ENCODE data around the gene PRELID1. TPM values are rescaled to one million over a fixed set of nuclear protein-coding genes. Genes with fewer than 3 reads are reported as not detected.

The PRELID1 gene
- total and polyA plus RNA-seq, 10 of the 15 experiments (the other 5 are each of a cell fraction or from before 2014, with no cell fraction given): 30.9 to 584 (median 254) TPM

DNA sequence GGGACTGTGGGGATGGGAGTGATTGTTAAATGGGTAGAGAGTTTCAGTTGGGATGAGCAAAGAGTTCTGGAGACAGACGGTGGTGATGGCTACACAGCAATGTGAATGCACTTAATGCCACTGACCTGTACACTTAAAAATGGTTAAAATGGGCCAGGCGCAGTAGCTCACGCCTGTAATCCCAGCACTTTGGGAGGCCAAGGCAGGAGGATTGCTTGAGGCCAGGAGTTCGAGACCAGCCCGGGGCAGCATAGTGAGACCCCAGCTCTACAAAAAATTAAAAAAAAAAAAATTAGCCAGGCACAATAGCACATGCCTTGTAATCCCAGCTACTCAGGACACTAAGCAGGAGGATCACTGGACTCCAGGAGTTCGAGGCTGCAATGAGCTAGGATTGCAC is 40.2 kb downstream of the PRELID1 start:
- ATAC-seq (no peak), DNase-seq (ENCODE audit: low read depth, low spot score) (no peak), FAIRE-seq (no peak)
- no peaks in the 10 kb centered on the region; the same call in 1 of the 3 replicates for H3K9me3 ChIP-seq (replicated peaks; ENCODE audit: control insufficient read depth, insufficient read depth, low read length)
- H3K27ac ChIP-seq (ENCODE audit: control insufficient read depth, insufficient read depth): no peak overlapping the region
- H3K4me1 ChIP-seq (ENCODE audit: control insufficient read depth, insufficient read depth, low read length): peaks cover 3% of the 10 kb centered on the region; the same call in 1 of the 2 replicates
- H3K9ac ChIP-seq (ENCODE audit: control insufficient read depth, insufficient read depth, low read length): no peak overlapping the region
- H3K4me3 ChIP-seq: no peak overlapping the region
- H4K20me1 ChIP-seq (ENCODE audit: control insufficient read depth, insufficient read depth): 0 out of 2 replicates have a peak, but pooled peaks cover 3% of the 10 kb centered on the region
- H3K27me3 ChIP-seq (replicated peaks in 1 of 2; ENCODE audit: control insufficient read depth in 2 of 2, insufficient read depth in 2 of 2, low read length in 1 of 2): no peaks in the 10 kb centered on the region
- 79% methylated on average over 6 of the region's 6 CpGs for WGBS (ENCODE audit: insufficient coverage, insufficient replicate concordance, low lambda C conversion rate, missing lambda C conversion rate)
- intact Hi-C loops (cut with micrococcal nuclease; ENCODE audit: unreplicated experiment) (no loop called here), in situ Hi-C loops (cut with MboI) (no loop called here)
- no TSS peak for BruUV-seq (replicated peaks)
- no peak overlapping the region for H2AFZ ChIP-seq (ENCODE audit: control insufficient read depth, low read depth, low read length)
- POLR2A ChIA-PET: interaction anchor here (0.6 kb wide), 1 partner anchor 26 kb away, joined by 4 read pairs; no protein-coding TSS in a partner anchor
- H3K36me3 ChIP-seq (ENCODE audit: control insufficient read depth in 2 of 2, insufficient read depth in 2 of 2, low read length in 1 of 2): peaks cover 6 to 14% of the 10 kb centered on the region in 2 experiments; a peak in 3 of 4 replicates
- RAD21 ChIA-PET (ENCODE audit: unreplicated experiment): no interaction called here
- H3K4me2 ChIP-seq (ENCODE audit: control insufficient read depth, insufficient read depth): peak overlapping the region; percentile 7; the same call in 1 of the 2 replicates
- H3K79me2 ChIP-seq (ENCODE audit: control insufficient read depth, insufficient read depth, low read length): peaks cover 48% of the 10 kb centered on the region
- SMC1A ChIA-PET (ENCODE audit: uncharacterized antibody, unreplicated experiment): interaction anchor here (0.9 kb wide), 1 partner anchor 26 kb away, joined by 3 read pairs; no protein-coding TSS in a partner anchor
- CTCF ChIA-PET: interaction anchor here (0.6 to 2.1 kb wide), 4 partner anchors 18 to 255 kb away, joined by 3 to 5 read pairs (median 4); no protein-coding TSS in a partner anchor
- TF ChIP-seq SIX5 (IDR thresholded peaks at IDR 0.05; ENCODE audit: low read depth, low read length, severe bottlenecking) (no peak), FOXK2 (IDR thresholded peaks at IDR 0.05) (no peak), NFXL1 (IDR thresholded peaks at IDR 0.05; ENCODE audit: borderline replicate concordance) (no peak), EZH2 (IDR thresholded peaks at IDR 0.05; ENCODE audit: borderline replicate concordance, control insufficient read depth, low read depth, low read length) (no peak), STAT3 (IDR thresholded peaks at IDR 0.05; ENCODE audit: low read depth, low read length) (no peak), GABPA (IDR thresholded peaks at IDR 0.05; ENCODE audit: low read depth) (no peak), BRCA1 (IDR thresholded peaks at IDR 0.05; ENCODE audit: low read depth, low read length) (no peak), RELA (IDR thresholded peaks at IDR 0.05; ENCODE audit: borderline replicate concordance, partially characterized antibody) (no peak), POU2F2 (IDR thresholded peaks at IDR 0.05; ENCODE audit: borderline replicate concordance, low read depth, low read length) (no peak)
- TF ChIP-seq, protein P1, sequence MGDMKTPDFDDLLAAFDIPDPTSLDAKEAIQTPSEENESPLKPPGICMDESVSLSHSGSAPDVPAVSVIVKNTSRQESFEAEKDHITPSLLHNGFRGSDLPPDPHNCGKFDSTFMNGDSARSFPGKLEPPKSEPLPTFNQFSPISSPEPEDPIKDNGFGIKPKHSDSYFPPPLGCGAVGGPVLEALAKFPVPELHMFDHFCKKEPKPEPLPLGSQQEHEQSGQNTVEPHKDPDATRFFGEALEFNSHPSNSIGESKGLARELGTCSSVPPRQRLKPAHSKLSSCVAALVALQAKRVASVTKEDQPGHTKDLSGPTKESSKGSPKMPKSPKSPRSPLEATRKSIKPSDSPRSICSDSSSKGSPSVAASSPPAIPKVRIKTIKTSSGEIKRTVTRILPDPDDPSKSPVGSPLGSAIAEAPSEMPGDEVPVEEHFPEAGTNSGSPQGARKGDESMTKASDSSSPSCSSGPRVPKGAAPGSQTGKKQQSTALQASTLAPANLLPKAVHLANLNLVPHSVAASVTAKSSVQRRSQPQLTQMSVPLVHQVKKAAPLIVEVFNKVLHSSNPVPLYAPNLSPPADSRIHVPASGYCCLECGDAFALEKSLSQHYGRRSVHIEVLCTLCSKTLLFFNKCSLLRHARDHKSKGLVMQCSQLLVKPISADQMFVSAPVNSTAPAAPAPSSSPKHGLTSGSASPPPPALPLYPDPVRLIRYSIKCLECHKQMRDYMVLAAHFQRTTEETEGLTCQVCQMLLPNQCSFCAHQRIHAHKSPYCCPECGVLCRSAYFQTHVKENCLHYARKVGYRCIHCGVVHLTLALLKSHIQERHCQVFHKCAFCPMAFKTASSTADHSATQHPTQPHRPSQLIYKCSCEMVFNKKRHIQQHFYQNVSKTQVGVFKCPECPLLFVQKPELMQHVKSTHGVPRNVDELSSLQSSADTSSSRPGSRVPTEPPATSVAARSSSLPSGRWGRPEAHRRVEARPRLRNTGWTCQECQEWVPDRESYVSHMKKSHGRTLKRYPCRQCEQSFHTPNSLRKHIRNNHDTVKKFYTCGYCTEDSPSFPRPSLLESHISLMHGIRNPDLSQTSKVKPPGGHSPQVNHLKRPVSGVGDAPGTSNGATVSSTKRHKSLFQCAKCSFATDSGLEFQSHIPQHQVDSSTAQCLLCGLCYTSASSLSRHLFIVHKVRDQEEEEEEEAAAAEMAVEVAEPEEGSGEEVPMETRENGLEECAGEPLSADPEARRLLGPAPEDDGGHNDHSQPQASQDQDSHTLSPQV (IDR thresholded peaks at IDR 0.05): no peak
- TF ChIP-seq, protein P2, sequence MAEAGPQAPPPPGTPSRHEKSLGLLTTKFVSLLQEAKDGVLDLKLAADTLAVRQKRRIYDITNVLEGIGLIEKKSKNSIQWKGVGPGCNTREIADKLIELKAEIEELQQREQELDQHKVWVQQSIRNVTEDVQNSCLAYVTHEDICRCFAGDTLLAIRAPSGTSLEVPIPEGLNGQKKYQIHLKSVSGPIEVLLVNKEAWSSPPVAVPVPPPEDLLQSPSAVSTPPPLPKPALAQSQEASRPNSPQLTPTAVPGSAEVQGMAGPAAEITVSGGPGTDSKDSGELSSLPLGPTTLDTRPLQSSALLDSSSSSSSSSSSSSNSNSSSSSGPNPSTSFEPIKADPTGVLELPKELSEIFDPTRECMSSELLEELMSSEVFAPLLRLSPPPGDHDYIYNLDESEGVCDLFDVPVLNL (IDR thresholded peaks at IDR 0.05; ENCODE audit: low read depth, low read length): no peak
- TF ChIP-seq, protein P3, sequence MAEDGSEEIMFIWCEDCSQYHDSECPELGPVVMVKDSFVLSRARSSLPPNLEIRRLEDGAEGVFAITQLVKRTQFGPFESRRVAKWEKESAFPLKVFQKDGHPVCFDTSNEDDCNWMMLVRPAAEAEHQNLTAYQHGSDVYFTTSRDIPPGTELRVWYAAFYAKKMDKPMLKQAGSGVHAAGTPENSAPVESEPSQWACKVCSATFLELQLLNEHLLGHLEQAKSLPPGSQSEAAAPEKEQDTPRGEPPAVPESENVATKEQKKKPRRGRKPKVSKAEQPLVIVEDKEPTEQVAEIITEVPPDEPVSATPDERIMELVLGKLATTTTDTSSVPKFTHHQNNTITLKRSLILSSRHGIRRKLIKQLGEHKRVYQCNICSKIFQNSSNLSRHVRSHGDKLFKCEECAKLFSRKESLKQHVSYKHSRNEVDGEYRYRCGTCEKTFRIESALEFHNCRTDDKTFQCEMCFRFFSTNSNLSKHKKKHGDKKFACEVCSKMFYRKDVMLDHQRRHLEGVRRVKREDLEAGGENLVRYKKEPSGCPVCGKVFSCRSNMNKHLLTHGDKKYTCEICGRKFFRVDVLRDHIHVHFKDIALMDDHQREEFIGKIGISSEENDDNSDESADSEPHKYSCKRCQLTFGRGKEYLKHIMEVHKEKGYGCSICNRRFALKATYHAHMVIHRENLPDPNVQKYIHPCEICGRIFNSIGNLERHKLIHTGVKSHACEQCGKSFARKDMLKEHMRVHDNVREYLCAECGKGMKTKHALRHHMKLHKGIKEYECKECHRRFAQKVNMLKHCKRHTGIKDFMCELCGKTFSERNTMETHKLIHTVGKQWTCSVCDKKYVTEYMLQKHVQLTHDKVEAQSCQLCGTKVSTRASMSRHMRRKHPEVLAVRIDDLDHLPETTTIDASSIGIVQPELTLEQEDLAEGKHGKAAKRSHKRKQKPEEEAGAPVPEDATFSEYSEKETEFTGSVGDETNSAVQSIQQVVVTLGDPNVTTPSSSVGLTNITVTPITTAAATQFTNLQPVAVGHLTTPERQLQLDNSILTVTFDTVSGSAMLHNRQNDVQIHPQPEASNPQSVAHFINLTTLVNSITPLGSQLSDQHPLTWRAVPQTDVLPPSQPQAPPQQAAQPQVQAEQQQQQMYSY (CRISPR knock-in tag; IDR thresholded peaks at IDR 0.05): no peak
